SH-SY5Y (cell line): ENCODE data around the gene UXS1.

Experiments
- GATA2 ChIP-seq: IDR thresholded peaks from 2 replicates; pipeline ENCODE4 v1.6.1; 2011; ENCODE audit warnings: mild to moderate bottlenecking, low read depth, low read length
- GATA3 ChIP-seq: IDR thresholded peaks from 2 replicates; pipeline ENCODE4 v1.6.1; 2011; ENCODE audit warnings: low read depth, mild to moderate bottlenecking, low read length, moderate library complexity

Gene UXS1

DNA sequence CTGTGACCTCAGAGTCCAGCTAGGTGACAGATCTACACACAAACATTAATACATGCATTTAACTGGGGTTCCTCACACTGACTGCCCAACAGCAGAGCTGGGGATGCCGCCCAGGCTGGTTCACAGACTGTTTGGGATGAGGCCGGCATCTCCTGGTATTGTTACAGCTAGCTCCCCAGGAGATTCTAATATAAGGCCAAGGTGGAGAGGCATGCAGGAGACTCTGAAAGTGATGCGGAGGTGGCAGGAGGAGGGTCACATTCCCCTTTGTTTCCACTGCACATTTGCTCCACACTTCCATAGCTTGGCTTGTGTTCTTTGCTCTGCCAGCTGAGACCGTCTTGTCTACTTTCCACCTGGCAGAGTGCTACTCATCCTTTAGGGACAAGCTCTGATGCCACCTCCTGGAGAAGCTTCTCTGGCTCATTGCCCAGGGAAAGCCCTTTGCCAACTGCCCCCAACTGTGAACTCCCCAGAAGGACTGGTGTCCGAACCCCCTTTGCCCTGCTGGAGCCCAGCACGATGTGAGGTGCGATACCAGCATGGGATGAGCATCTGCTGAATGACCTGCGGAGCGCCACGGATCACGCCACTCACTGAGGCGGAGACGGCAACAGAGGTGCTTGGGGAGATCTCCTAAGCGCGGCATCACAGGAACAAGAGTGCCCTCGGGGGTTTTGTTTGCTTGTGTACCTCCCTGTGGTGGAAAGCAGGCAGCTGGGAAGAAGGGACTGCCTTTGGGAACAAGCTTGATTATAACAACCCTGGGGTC is 88.8 kb downstream of the UXS1 start:
- TF ChIP-seq GATA3 (no peak), GATA2 (no peak)

DNA sequence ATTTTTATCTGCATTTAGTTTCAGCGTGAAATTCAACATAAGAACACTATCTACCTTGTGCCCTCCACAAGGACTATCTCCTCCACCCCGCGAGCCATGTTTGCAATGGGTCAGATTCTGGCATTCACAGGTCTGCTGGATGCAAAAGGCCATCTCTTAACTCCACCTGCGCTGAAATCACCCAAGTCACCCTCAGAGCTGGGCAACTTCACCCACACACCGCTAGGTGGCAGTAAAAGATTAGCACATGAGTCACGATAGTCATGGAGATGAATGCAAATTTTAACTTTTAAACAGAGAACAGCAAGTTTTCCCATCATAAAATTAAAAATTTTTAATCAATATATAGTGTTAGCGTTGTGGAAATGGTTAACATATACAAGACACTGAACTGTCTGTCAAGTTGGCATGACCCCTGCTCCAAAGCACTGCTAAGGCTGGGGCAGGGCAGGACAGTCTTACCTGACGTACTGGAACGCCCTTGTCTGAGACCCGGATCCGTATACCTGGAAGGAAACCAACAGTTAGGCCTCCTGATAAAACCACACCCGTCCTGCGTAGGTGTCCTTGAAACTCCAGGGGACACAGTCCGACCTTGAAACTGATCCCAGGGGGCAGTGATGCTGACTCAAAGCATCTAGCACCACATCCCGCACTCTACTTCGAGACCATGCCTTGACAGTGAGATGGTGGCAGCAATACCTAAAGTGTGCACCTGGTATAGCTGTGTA is 89.6 kb downstream of the UXS1 start:
- TF ChIP-seq GATA2 (no peak), GATA3 (no peak)

- TF ChIP-seq GATA3 = no peak
- TF ChIP-seq GATA2 = no peak
These were observed 94.4 kb downstream of the UXS1 start for GRCh38 chr2:106099691-106100090.

DNA sequence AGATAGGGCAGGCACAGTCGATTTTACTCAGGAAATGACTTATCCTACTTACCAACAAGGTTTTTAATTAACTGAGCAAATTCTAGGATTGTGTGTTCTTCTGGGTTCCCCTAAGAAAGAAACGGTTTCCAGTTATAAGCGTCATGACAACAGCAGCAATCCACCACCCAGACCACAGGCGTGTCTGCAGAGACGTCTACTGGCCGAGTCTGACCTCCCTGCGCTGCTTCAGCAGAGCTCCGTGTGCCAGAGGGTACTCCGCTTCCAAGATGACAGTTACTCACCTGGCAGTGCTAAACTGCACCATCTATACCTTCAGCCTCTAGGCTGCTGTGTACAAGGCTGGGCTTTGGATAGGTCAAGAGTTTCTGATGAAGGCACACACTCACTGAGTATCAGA is 95.4 kb downstream of the UXS1 start:
- TF ChIP-seq GATA2 (no peak), GATA3 (no peak)

DNA sequence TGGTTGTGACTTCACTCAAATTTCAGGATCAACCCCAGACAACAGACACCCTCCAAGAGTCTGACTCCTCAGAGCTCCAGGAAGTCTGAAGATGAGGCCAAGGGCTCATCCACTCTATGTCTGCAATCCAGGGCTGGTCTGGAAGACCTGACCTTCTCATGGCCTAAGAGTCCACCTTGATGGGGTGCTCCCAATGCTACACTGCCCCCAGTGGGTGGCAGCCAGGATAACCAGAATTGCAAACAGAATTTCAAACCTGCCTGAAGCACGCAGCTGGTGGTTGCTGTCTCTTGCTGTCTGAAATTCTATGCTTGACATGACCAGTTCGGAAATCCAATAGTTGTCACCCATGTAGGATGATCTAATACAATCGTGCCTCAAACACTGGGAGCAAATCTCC is 96.0 kb downstream of the UXS1 start:
- TF ChIP-seq GATA3 = no peak
- no peak for TF ChIP-seq GATA2

DNA sequence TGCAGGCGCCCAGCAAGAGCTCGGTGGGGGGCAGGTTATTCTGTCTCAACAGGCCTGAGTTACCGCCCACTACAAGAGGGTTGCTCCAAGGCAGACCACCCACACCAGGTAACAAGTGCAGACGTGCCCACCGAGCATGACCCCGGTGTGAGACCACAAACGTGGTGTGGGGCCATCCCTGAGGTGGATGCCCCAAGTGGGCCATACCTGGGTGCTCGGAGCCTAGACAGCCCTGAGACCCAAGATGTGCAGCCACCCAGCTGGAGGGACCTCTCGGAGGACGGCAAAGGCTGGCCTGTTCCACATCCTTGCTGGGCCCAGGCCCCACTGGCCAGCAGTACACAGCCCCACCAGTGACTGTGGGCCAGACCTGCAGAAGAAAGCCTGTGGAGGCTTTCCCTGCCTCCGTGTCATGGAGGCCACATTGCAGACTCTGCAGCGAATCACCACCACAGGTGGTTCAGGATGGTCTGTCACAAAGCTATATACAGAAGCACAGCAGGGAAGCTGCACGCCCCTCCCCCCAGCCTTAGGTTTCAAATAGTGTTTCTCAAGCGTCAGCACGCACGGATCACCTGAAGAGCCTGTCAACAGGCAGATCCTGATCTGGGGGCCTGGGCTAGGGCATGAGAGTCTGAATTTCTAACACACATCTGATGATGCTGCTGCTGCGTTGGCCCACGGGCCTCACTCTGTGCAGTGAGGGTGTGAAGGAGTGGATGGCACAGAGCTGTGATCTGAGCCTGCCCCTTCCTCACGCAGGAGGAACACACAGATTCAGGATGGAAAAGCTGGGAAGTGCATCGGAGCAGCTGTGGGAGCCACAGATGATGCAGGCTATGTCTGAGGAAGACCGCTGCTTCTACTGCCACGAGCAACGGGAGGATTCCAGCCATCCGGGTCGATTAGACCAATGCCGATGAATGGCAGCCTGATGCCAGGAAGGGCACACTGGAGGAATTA is 96.8 kb downstream of the UXS1 start:
- TF ChIP-seq GATA2 = no peak
- TF ChIP-seq GATA3 = no peak

GRCh38 chr2:106096299-106097037 is 97.6 kb downstream of the UXS1 start:
- no peak for TF ChIP-seq GATA3
- TF ChIP-seq GATA2 = no peak

DNA sequence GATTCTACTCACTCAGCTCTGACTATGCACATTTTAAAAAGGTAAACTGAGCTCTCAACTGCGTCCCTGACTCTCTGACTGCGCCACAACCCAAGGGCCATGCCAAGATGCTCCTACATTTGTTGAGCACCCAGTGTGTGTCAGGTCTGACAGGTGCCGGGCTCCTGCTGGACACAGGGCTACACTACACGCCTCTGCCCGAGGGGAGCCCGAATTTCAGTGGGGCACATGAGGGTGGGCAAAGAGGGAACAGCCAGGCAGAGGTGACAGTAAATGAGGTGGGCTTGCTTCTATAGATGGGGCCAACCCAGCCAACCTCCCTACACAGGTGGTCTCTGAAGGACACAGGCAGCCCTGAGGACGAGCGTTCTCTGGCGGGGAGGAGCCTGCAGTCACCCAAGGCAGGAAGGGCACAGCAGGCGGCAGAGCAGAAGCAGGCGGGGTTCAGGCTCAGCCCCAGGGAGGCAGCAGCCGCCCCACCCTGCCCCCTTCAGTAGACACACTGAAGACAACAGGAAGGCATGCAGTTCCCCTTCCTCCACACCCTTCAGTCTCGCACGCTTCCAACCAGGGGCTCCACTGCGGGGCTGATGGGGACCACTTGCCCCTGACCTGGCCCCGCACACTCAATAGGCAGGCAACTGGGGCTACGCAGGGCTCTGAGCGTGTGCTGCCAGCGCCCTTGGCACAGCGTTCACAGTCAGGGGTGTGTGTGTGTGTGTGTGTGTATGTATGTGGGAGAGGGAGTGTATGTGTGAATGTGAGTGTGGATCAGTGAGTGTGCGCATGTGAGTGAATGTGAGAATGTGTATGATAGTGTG is 98.4 kb downstream of the UXS1 start:
- no peak for TF ChIP-seq GATA2
- TF ChIP-seq GATA3 = no peak

- TF ChIP-seq GATA3 (no peak), GATA2 (no peak)
These were observed 99.8 kb downstream of the UXS1 start for GRCh38 chr2:106094131-106094841.

- no peak for TF ChIP-seq GATA2
- no peak for TF ChIP-seq GATA3
These were observed 103.0 kb downstream of the UXS1 start for GRCh38 chr2:106090916-106091618.

DNA sequence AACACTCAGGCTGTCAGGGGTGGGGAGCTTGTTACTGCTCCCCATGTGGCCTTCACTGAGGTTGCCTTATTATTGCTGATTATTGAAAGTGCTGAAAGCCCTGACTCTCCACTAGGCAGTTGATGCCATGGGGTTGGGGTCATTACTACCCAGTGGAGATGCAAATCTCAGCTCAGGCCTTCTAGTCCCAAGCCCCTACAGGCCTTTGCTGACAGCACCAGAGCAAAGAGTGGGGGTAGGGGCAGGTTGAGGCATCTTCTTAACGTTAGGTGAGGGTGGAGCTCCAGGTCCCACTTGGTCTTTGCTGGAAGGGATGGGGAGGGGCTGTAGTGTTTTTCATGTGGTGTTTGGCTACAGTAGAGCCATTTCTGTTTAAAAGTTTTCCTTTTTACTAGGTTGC is 104.5 kb downstream of the UXS1 start:
- TF ChIP-seq GATA2 = no peak
- no peak for TF ChIP-seq GATA3
